Hepatocyte (in vitro differentiated cells): ENCODE data around the gene MAP4K1.

ENCODE experiments used
- CTCF ChIP-seq: fragments of 200-600 bp; sonication (generic); IDR thresholded peaks from 2 replicates; pipeline ENCODE4 v1.5.1; 2016; ENCODE audit warnings: antibody characterized with exemption, mild to moderate bottlenecking; ENCODE audit not compliant: poor library complexity
- EZH2 ChIP-seq: fragments of 200-600 bp; sonication (generic); IDR thresholded peaks from 2 replicates; pipeline ENCODE4 v1.6.1; 2016; ENCODE audit warnings: antibody characterized with exemption, mild to moderate bottlenecking, borderline replicate concordance

- no peak for TF ChIP-seq CTCF
- TF ChIP-seq EZH2 = no peak
These were observed 21.4 kb downstream of the MAP4K1 start for GRCh38 chr19:38596057-38596981.
